HG03139 (cell line): ENCODE data around the gene PRDM5.
A peak's percentile ranks its signal among the peaks of the same experiment; 100 is the strongest.

Experiments
- ATAC-seq: cut with Tn5 transposase; IDR thresholded peaks from one replicate; pipeline ENCODE4 v1.9.1; 2021; ENCODE audit not compliant: unreplicated experiment

PRDM5 gene

GRCh38 chr4:120857312-120857711, 65.2 kb downstream of the PRDM5 start:
- no peak for ATAC-seq

- ATAC-seq: no peak
These were observed 66.2 kb downstream of the PRDM5 start for GRCh38 chr4:120856294-120856693.

GRCh38 chr4:120855307-120856001, 67.1 kb downstream of the PRDM5 start:
- ATAC-seq: peak; percentile 84

GRCh38 chr4:120853161-120853935, 69.2 kb downstream of the PRDM5 start:
- ATAC-seq: no peak

GRCh38 chr4:120850018-120850599, 72.4 kb downstream of the PRDM5 start:
- ATAC-seq: no peak

- no peak for ATAC-seq
These were observed 75.4 kb downstream of the PRDM5 start for GRCh38 chr4:120847019-120847582.

GRCh38 chr4:120844528-120844921, 78.0 kb downstream of the PRDM5 start:
- peak; percentile 64 for ATAC-seq

GRCh38 chr4:120843849-120844527, 78.5 kb downstream of the PRDM5 start:
- ATAC-seq: no peak

- no peak for ATAC-seq
These were observed 80.5 kb downstream of the PRDM5 start for GRCh38 chr4:120842031-120842430.

- no peak for ATAC-seq
These were observed 80.9 kb downstream of the PRDM5 start for GRCh38 chr4:120841580-120841979.

- no peak for ATAC-seq
These were observed 82.4 kb downstream of the PRDM5 start for GRCh38 chr4:120839974-120840751.

GRCh38 chr4:120839334-120839973, 83.1 kb downstream of the PRDM5 start:
- no peak for ATAC-seq

- no peak for ATAC-seq
These were observed 83.7 kb downstream of the PRDM5 start for GRCh38 chr4:120838784-120839183.

GRCh38 chr4:120837656-120838055, 84.9 kb downstream of the PRDM5 start:
- no peak for ATAC-seq

- ATAC-seq: no peak
These were observed 87.2 kb downstream of the PRDM5 start for GRCh38 chr4:120835342-120835741.

- ATAC-seq: no peak
These were observed 92.3 kb downstream of the PRDM5 start for GRCh38 chr4:120830204-120830603.

- no peak for ATAC-seq
These were observed 93.3 kb downstream of the PRDM5 start for GRCh38 chr4:120829113-120829831.

GRCh38 chr4:120826853-120827252, 95.7 kb downstream of the PRDM5 start:
- no peak for ATAC-seq

- ATAC-seq: no peak
These were observed 96.1 kb downstream of the PRDM5 start for GRCh38 chr4:120826449-120826848.
